ENCODE measurements around the gene EHHADH. TPM values are rescaled to one million over a fixed set of nuclear protein-coding genes. Genes with fewer than 3 reads are reported as not detected.

EHHADH gene
- total and polyA plus RNA-seq, 8 donors, result 7.4 to 13.5 (median 12.0) TPM

- H3K4me1 ChIP-seq, result no peaks in the 10 kb centered on the region
- DNase-seq (no peak), ATAC-seq (no peak)
- no peak overlapping the region for H3K4me3 ChIP-seq
- H3K9me3 ChIP-seq, result no peaks in the 10 kb centered on the region
- intact Hi-C loops (cut with DNase I), result no loop called here
- no peaks in the 10 kb centered on the region for H3K36me3 ChIP-seq
- peaks cover 0 to 37% of the 10 kb centered on the region in 2 donors for H3K27me3 ChIP-seq
- H3K27ac ChIP-seq, result no peak overlapping the region
- no peak for TF ChIP-seq CTCF (IDR thresholded peaks at IDR 0.05)
Measured at GRCh38 chr3:185276415-185276814, 22.6 kb upstream of the EHHADH start.

- Histone ChIP-seq H3K36me3 (no peaks in the 10 kb centered on the region), H3K4me1 (no peaks in the 10 kb centered on the region), H3K27me3 (peaks cover 0 to 59% of the 10 kb centered on the region in 2 donors), H3K9me3 (no peaks in the 10 kb centered on the region), H3K4me3 (no peak overlapping the region), H3K27ac (no peak overlapping the region)
- no peak for DNase-seq
- intact Hi-C loops (cut with DNase I), result no loop called here
- no peak for ATAC-seq
- no peak for TF ChIP-seq CTCF (IDR thresholded peaks at IDR 0.05)
Measured at GRCh38 chr3:185272033-185272432, 18.2 kb upstream of the EHHADH start.

GRCh38 chr3:185270956-185271332 is 17.1 kb upstream of the EHHADH start:
- H3K4me3 ChIP-seq, result no peak overlapping the region
- no peaks in the 10 kb centered on the region for H3K4me1 ChIP-seq
- TF ChIP-seq CTCF (IDR thresholded peaks at IDR 0.05), result no peak
- no peaks in the 10 kb centered on the region for H3K9me3 ChIP-seq
- peaks cover 0 to 53% of the 10 kb centered on the region in 2 donors for H3K27me3 ChIP-seq
- H3K27ac ChIP-seq, result no peak overlapping the region
- intact Hi-C loops (cut with DNase I), result no loop called here
- DNase-seq, result no peak
- ATAC-seq, result no peak
- no peaks in the 10 kb centered on the region for H3K36me3 ChIP-seq

GRCh38 chr3:185270262-185270955 is 16.6 kb upstream of the EHHADH start:
- Histone ChIP-seq H3K4me3 (no peak overlapping the region), H3K27me3 (peaks cover 0 to 52% of the 10 kb centered on the region in 2 donors), H3K4me1 (no peaks in the 10 kb centered on the region), H3K27ac (no peak overlapping the region), H3K36me3 (no peaks in the 10 kb centered on the region), H3K9me3 (no peaks in the 10 kb centered on the region)
- DNase-seq (peak in 1 of 4 donors; percentile 7), ATAC-seq (peak; percentile 77)
- intact Hi-C loops (cut with DNase I), result no loop called here
- TF ChIP-seq CTCF (IDR thresholded peaks at IDR 0.05), result peak; percentile 16 to 17

GRCh38 chr3:185268194-185268962 is 14.5 kb upstream of the EHHADH start:
- DNase-seq (no peak), ATAC-seq (no peak)
- no peak for TF ChIP-seq CTCF (IDR thresholded peaks at IDR 0.05)
- no peaks in the 10 kb centered on the region for H3K9me3 ChIP-seq
- H3K4me1 ChIP-seq, result no peaks in the 10 kb centered on the region
- H3K36me3 ChIP-seq, result no peaks in the 10 kb centered on the region
- peaks cover 0 to 39% of the 10 kb centered on the region in 2 donors for H3K27me3 ChIP-seq
- H3K4me3 ChIP-seq, result no peak overlapping the region
- intact Hi-C loops (cut with DNase I), result no loop called here
- no peak overlapping the region for H3K27ac ChIP-seq
